Activated T-cell treated with anti-CD3 and anti-CD28 coated beads, Interleukin-2, amount 50 U/mL, for 72 hours (primary cell): ENCODE results near the gene DEUP1. TPM values are rescaled to one million over a fixed set of nuclear protein-coding genes. Genes with fewer than 3 reads are reported as not detected.

Experiments
- ATAC-seq, 2 donors: fragments of 150-1000 bp; cut with Tn5 transposase; replicated peaks in 1 of 2; 2 replicates each; pipeline ENCODE4 v1.10.0; 2021; ENCODE audit warnings: moderate library complexity in 2 of 2, mild to moderate bottlenecking in 1 of 2
- DNase-seq, 2 donors: peaks; one replicate each; pipeline ENCODE4 v3.0.0; 2021 to 2022; ENCODE audit warnings: mixed read lengths in 1 of 2
- H3K27ac Mint-ChIP-seq: one replicate; pipeline ENCODE4 v1.8.0; 2022; ENCODE audit warnings: mild to moderate bottlenecking, moderate library complexity, mixed read lengths
- H3K27me3 Mint-ChIP-seq: one replicate; pipeline ENCODE4 v1.8.0; 2022; ENCODE audit warnings: low read depth, mixed read lengths
- H3K36me3 Mint-ChIP-seq, 2 donors: one replicate each; pipeline ENCODE4 v1.8.0; 2022; ENCODE audit warnings: mixed read lengths in 2 of 2, mild to moderate bottlenecking in 1 of 2; ENCODE audit not compliant: insufficient read depth in 2 of 2
- H3K4me1 Mint-ChIP-seq: one replicate; pipeline ENCODE4 v1.8.0; 2022; ENCODE audit warnings: low read depth, mixed read lengths
- H3K4me3 Mint-ChIP-seq, 2 donors: one replicate each; pipeline ENCODE4 v1.8.0; 2022; ENCODE audit warnings: mild to moderate bottlenecking in 2 of 2, mixed read lengths in 2 of 2, moderate library complexity in 2 of 2
- H3K9me3 Mint-ChIP-seq, 2 donors: one replicate each; pipeline ENCODE4 v1.8.0; 2022; ENCODE audit warnings: mixed read lengths in 2 of 2
- total RNA-seq, 2 donors: library from RNA; stranded (reverse); gene quantifications; one replicate each; pipeline ENCODE4 v1.2.3, GENCODE V29; 2022

DEUP1 gene
- total RNA-seq, 2 donors from 2014 or later = not detected

GRCh38 chr11:93464927-93465540 is 134.5 kb downstream of the DEUP1 start:
- no peak overlapping the region for H3K27ac Mint-ChIP-seq
- ATAC-seq (no peak), DNase-seq (no peak)
- peaks cover 0 to 4% of the 10 kb centered on the region in 2 donors for H3K9me3 Mint-ChIP-seq
- no peaks in the 10 kb centered on the region for H3K4me1 Mint-ChIP-seq
- no peak overlapping the region for H3K4me3 Mint-ChIP-seq
- H3K36me3 Mint-ChIP-seq = no peaks in the 10 kb centered on the region
- H3K27me3 Mint-ChIP-seq = peaks cover 6% of the 10 kb centered on the region

GRCh38 chr11:93467054-93467453 is 136.5 kb downstream of the DEUP1 start:
- Mint-ChIP-seq H3K27me3 (no peaks in the 10 kb centered on the region), H3K4me3 (no peak overlapping the region), H3K27ac (no peak overlapping the region), H3K36me3 (no peaks in the 10 kb centered on the region), H3K9me3 (no peaks in the 10 kb centered on the region), H3K4me1 (no peaks in the 10 kb centered on the region)
- no peak for DNase-seq
- ATAC-seq = no peak

- no peaks in the 10 kb centered on the region for H3K9me3 Mint-ChIP-seq
- no peaks in the 10 kb centered on the region for H3K4me1 Mint-ChIP-seq
Observed at GRCh38 chr11:93468290-93468689, 137.7 kb downstream of the DEUP1 start.

GRCh38 chr11:93474123-93474522 is 143.6 kb downstream of the DEUP1 start:
- DNase-seq (no peak), ATAC-seq (no peak)
- Mint-ChIP-seq H3K9me3 (no peaks in the 10 kb centered on the region), H3K36me3 (no peaks in the 10 kb centered on the region), H3K27ac (no peak overlapping the region), H3K4me1 (no peaks in the 10 kb centered on the region), H3K4me3 (no peak overlapping the region), H3K27me3 (no peaks in the 10 kb centered on the region)

More at GRCh38 chr11:93468290-93468689, 137.7 kb downstream of the DEUP1 start:
- H3K36me3 Mint-ChIP-seq = no peaks in the 10 kb centered on the region
- no peak overlapping the region for H3K27ac Mint-ChIP-seq
- no peak for DNase-seq
- no peak overlapping the region for H3K4me3 Mint-ChIP-seq
- no peaks in the 10 kb centered on the region for H3K27me3 Mint-ChIP-seq
- ATAC-seq = no peak

- no peaks in the 10 kb centered on the region for H3K9me3 Mint-ChIP-seq
- no peaks in the 10 kb centered on the region for H3K27me3 Mint-ChIP-seq
- H3K4me3 Mint-ChIP-seq = no peak overlapping the region
- no peak for ATAC-seq
- no peak for DNase-seq
- no peaks in the 10 kb centered on the region for H3K36me3 Mint-ChIP-seq
- H3K27ac Mint-ChIP-seq = no peak overlapping the region
- no peaks in the 10 kb centered on the region for H3K4me1 Mint-ChIP-seq
Observed at GRCh38 chr11:93476796-93477195, 146.3 kb downstream of the DEUP1 start.

GRCh38 chr11:93477684-93478234 is 147.2 kb downstream of the DEUP1 start:
- H3K4me3 Mint-ChIP-seq = no peak overlapping the region
- no peaks in the 10 kb centered on the region for H3K27me3 Mint-ChIP-seq
- no peaks in the 10 kb centered on the region for H3K9me3 Mint-ChIP-seq
- DNase-seq (no peak), ATAC-seq (no peak)
- no peaks in the 10 kb centered on the region for H3K4me1 Mint-ChIP-seq
- H3K36me3 Mint-ChIP-seq = no peaks in the 10 kb centered on the region
- H3K27ac Mint-ChIP-seq = no peak overlapping the region

GRCh38 chr11:93478841-93479240 is 148.3 kb downstream of the DEUP1 start:
- Mint-ChIP-seq H3K27ac (no peak overlapping the region), H3K4me1 (no peaks in the 10 kb centered on the region), H3K27me3 (no peaks in the 10 kb centered on the region), H3K4me3 (no peak overlapping the region), H3K9me3 (no peaks in the 10 kb centered on the region), H3K36me3 (no peaks in the 10 kb centered on the region)
- ATAC-seq = no peak
- no peak for DNase-seq

GRCh38 chr11:93480256-93480655 is 149.7 kb downstream of the DEUP1 start:
- no peak overlapping the region for H3K27ac Mint-ChIP-seq

GRCh38 chr11:93480756-93481155 is 150.2 kb downstream of the DEUP1 start:
- Mint-ChIP-seq H3K27me3 (no peaks in the 10 kb centered on the region), H3K4me1 (no peaks in the 10 kb centered on the region), H3K4me3 (no peak overlapping the region), H3K27ac (no peak overlapping the region), H3K9me3 (no peaks in the 10 kb centered on the region), H3K36me3 (no peaks in the 10 kb centered on the region)
- ATAC-seq = no peak
- no peak for DNase-seq

More at GRCh38 chr11:93480256-93480655, 149.7 kb downstream of the DEUP1 start:
- Mint-ChIP-seq H3K36me3 (no peaks in the 10 kb centered on the region), H3K9me3 (no peaks in the 10 kb centered on the region), H3K4me3 (no peak overlapping the region), H3K4me1 (no peaks in the 10 kb centered on the region), H3K27me3 (no peaks in the 10 kb centered on the region)
- no peak for ATAC-seq
- no peak for DNase-seq

GRCh38 chr11:93481279-93481678 is 150.7 kb downstream of the DEUP1 start:
- Mint-ChIP-seq H3K27me3 (no peaks in the 10 kb centered on the region), H3K36me3 (no peaks in the 10 kb centered on the region), H3K4me1 (no peaks in the 10 kb centered on the region), H3K27ac (no peak overlapping the region), H3K4me3 (no peak overlapping the region), H3K9me3 (no peaks in the 10 kb centered on the region)
- no peak for DNase-seq
- ATAC-seq = no peak

GRCh38 chr11:93481696-93482095 is 151.2 kb downstream of the DEUP1 start:
- Mint-ChIP-seq H3K4me3 (no peak overlapping the region), H3K27ac (no peak overlapping the region), H3K4me1 (no peaks in the 10 kb centered on the region), H3K36me3 (no peaks in the 10 kb centered on the region), H3K27me3 (no peaks in the 10 kb centered on the region), H3K9me3 (no peaks in the 10 kb centered on the region)
- DNase-seq = no peak
- ATAC-seq = no peak

- Mint-ChIP-seq H3K4me3 (no peak overlapping the region), H3K36me3 (no peaks in the 10 kb centered on the region), H3K27me3 (no peaks in the 10 kb centered on the region), H3K27ac (no peak overlapping the region), H3K9me3 (no peaks in the 10 kb centered on the region), H3K4me1 (no peaks in the 10 kb centered on the region)
- DNase-seq (no peak), ATAC-seq (no peak)
Observed at GRCh38 chr11:93482556-93482955, 152.0 kb downstream of the DEUP1 start.

GRCh38 chr11:93484716-93485115 is 154.2 kb downstream of the DEUP1 start:
- Mint-ChIP-seq H3K36me3 (no peaks in the 10 kb centered on the region), H3K4me3 (no peak overlapping the region), H3K4me1 (no peaks in the 10 kb centered on the region), H3K9me3 (no peaks in the 10 kb centered on the region), H3K27me3 (no peaks in the 10 kb centered on the region), H3K27ac (no peak overlapping the region)
- ATAC-seq = no peak
- no peak for DNase-seq

GRCh38 chr11:93485983-93486382 is 155.4 kb downstream of the DEUP1 start:
- Mint-ChIP-seq H3K36me3 (no peaks in the 10 kb centered on the region), H3K27ac (no peak overlapping the region), H3K9me3 (no peaks in the 10 kb centered on the region), H3K4me1 (no peaks in the 10 kb centered on the region), H3K27me3 (no peaks in the 10 kb centered on the region), H3K4me3 (no peak overlapping the region)
- no peak for DNase-seq
- ATAC-seq = no peak
